Smooth muscle cell (in vitro differentiated cells): Measurements from ENCODE around the gene OPN1LW. TPM values are rescaled to one million over a fixed set of nuclear protein-coding genes. Genes with fewer than 3 reads are reported as not detected.
"Not testable (repeated sequence)": the region's sequence is repeated elsewhere in the genome, so short reads cannot be mapped to it uniquely, and the experiment has no call there.

Experiments used
- DNase-seq: peaks from one replicate; lab custom pipeline; 2025; ENCODE audit not compliant: unreplicated experiment; lab: John Stamatoyannopoulos, UW
- H2AFZ ChIP-seq: fragments of 200-600 bp; sonication (generic); 2 replicates; pipeline ENCODE4 v1.6.0; 2016; ENCODE audit warnings: antibody characterized with exemption, low read depth, mild to moderate bottlenecking
- H3F3A ChIP-seq: fragments of 200-600 bp; sonication (generic); 2 replicates; pipeline ENCODE4 v1.6.0; 2017; ENCODE audit warnings: antibody characterized with exemption, low read depth
- H3K27ac ChIP-seq: fragments of 200-600 bp; sonication (generic); 2 replicates; pipeline ENCODE4 v1.5.1; 2016; ENCODE audit warnings: low read depth, mild to moderate bottlenecking
- H3K27me3 ChIP-seq: fragments of 200-600 bp; sonication (generic); 2 replicates; pipeline ENCODE4 v1.6.1; 2016; ENCODE audit warnings: low read depth, mild to moderate bottlenecking
- H3K36me3 ChIP-seq: fragments of 200-600 bp; sonication (generic); 2 replicates; pipeline ENCODE4 v1.5.1; 2016; ENCODE audit warnings: low read depth
- H3K4me1 ChIP-seq: fragments of 200-600 bp; sonication (generic); 2 replicates; pipeline ENCODE4 v1.5.1; 2016; ENCODE audit warnings: low read depth
- H3K4me2 ChIP-seq: fragments of 200-600 bp; sonication (generic); 2 replicates; pipeline ENCODE4 v1.6.0; 2016; ENCODE audit warnings: mild to moderate bottlenecking
- H3K4me3 ChIP-seq: fragments of 200-600 bp; sonication (generic); 2 replicates; pipeline ENCODE4 v1.5.1; 2016; ENCODE audit warnings: mild to moderate bottlenecking
- H3K79me2 ChIP-seq: fragments of 200-600 bp; sonication (generic); 2 replicates; pipeline ENCODE4 v1.6.0; 2016; ENCODE audit warnings: low read depth, mild to moderate bottlenecking
- H3K9ac ChIP-seq: fragments of 200-600 bp; sonication (generic); 2 replicates; pipeline ENCODE4 v1.6.0; 2016; ENCODE audit warnings: low read depth
- H3K9me3 ChIP-seq: fragments of 200-600 bp; sonication (generic); replicated peaks from 2 replicates; pipeline ENCODE4 v1.5.1; 2016; ENCODE audit warnings: low read depth
- H4K20me1 ChIP-seq: fragments of 200-600 bp; sonication (generic); 2 replicates; pipeline ENCODE4 v1.6.0; 2016; ENCODE audit warnings: low read depth
- WGBS: methylation state at CpG from one replicate; pipeline ENCODE4 v1.1.7; 2016; ENCODE audit warnings: low lambda C conversion rate; 5-methylcytosine and 5-hydroxymethylcytosine counted together
- polyA plus RNA-seq: library from polyadenylated mRNA; unstranded; fragments of >200 nt; fragmentation: Nextera tagmentation; extraction: Ambion mirVana; gene quantifications from 2 replicates; pipeline ENCODE4 v1.2.1, GENCODE V29; 2016
- total RNA-seq: library from RNA; depleted of rRNA; stranded (reverse); fragments of >200 nt; gene quantifications from 2 replicates; pipeline ENCODE4 v1.2.3, GENCODE V29; 2014
- TF ChIP-seq, protein P1 (sequence below): fragments of 200-600 bp; sonication (generic); IDR thresholded peaks from 2 replicates; pipeline ENCODE4 v1.5.1; 2017; ENCODE audit warnings: borderline replicate concordance, mild to moderate bottlenecking, antibody characterized with exemption; ENCODE audit not compliant: insufficient read depth, poor library complexity, severe bottlenecking

Gene OPN1LW
- total and polyA plus RNA-seq, 2 experiments from 2014 or later = not detected

DNA sequence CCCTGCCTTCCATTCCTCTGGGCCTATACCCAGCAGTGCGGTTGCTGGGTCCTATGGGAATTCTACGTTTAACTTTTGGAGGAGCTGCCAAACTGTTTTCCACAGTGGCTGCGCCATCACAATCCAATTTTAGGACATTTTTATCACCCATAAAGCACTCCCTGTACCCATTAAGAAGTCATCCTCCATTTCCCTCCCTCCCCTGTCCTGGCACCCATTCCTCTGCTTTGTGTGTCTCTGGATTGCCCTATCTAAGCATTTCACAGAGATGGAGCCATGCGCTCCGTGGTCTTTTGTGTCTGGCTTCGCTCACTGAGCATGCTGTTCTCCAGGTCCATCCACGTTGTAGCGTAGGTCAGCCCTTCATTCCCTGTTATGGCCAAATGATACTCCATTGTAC is 1.7 kb upstream of the OPN1LW start:
- Histone ChIP-seq H3K9me3 (no peaks in the 10 kb centered on the region), H3K79me2 (no peaks in the 10 kb centered on the region), H3K4me3 (no peak overlapping the region), H3K27me3 (no peaks in the 10 kb centered on the region), H4K20me1 (no peaks in the 10 kb centered on the region), H2AFZ (no peak overlapping the region), H3F3A (no peaks in the 10 kb centered on the region), H3K27ac (no peak overlapping the region), H3K4me1 (no peaks in the 10 kb centered on the region), H3K36me3 (no peaks in the 10 kb centered on the region), H3K9ac (no peak overlapping the region), H3K4me2 (no peak overlapping the region)
- TF ChIP-seq, protein P1, sequence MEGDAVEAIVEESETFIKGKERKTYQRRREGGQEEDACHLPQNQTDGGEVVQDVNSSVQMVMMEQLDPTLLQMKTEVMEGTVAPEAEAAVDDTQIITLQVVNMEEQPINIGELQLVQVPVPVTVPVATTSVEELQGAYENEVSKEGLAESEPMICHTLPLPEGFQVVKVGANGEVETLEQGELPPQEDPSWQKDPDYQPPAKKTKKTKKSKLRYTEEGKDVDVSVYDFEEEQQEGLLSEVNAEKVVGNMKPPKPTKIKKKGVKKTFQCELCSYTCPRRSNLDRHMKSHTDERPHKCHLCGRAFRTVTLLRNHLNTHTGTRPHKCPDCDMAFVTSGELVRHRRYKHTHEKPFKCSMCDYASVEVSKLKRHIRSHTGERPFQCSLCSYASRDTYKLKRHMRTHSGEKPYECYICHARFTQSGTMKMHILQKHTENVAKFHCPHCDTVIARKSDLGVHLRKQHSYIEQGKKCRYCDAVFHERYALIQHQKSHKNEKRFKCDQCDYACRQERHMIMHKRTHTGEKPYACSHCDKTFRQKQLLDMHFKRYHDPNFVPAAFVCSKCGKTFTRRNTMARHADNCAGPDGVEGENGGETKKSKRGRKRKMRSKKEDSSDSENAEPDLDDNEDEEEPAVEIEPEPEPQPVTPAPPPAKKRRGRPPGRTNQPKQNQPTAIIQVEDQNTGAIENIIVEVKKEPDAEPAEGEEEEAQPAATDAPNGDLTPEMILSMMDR = no peak
- DNase-seq = no peak
- 88% methylated on average over 8 of the region's 8 CpGs for WGBS

DNA sequence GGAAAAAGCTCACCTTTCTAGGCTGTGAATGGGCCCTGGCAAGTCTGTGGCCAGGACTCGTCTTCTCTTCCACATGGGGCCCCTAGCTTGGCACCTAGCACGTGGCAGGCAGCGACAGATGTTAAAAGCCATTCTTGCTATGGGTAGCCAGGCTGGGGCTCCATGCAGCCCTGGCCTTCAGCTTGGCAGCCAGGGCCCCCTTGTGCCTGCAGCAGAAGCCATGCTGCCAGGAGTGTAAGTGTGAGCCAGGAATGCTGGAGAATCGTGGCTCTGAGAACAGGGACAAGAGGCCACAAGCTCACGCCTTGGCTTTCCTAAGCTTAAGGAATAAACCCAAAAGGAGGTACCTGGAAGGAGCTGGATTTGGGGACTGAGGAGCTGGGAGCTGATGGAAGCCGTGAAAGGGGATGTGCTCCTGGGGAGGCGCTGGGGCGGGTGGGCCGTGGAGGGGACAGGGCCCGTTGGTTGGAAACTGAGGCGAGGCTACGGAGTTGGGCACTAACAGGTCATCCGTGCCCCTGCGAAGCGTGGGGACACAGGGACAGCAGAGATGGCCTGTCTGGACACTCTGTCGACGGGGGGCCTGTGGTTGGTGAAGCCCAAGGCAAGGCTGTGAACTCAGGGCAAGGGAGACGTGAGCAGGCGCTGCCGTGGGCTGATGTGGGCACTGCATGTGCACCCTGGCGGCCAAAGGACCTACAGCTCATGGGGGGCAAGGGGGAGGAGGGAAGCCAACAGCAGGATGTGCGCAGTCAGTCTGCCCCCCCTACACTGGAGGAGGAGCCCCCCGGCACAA is 895 bp upstream of the OPN1LW start:
- H3K79me2 ChIP-seq = no peaks in the 10 kb centered on the region
- no peaks in the 10 kb centered on the region for H3K27me3 ChIP-seq
- no peaks in the 10 kb centered on the region for H3K36me3 ChIP-seq
- H3F3A ChIP-seq = no peaks in the 10 kb centered on the region
- H3K4me1 ChIP-seq = no peaks in the 10 kb centered on the region
- WGBS = 86% methylated on average over 23 of the region's 23 CpGs
- no peak overlapping the region for H3K4me2 ChIP-seq
- H3K4me3 ChIP-seq = no peak overlapping the region
- no peak for DNase-seq
- no peaks in the 10 kb centered on the region for H3K9me3 ChIP-seq
- no peak overlapping the region for H3K27ac ChIP-seq
- TF ChIP-seq, protein P1 = no peak
- no peak overlapping the region for H3K9ac ChIP-seq
- H4K20me1 ChIP-seq = no peaks in the 10 kb centered on the region
- H2AFZ ChIP-seq = no peak overlapping the region

DNA sequence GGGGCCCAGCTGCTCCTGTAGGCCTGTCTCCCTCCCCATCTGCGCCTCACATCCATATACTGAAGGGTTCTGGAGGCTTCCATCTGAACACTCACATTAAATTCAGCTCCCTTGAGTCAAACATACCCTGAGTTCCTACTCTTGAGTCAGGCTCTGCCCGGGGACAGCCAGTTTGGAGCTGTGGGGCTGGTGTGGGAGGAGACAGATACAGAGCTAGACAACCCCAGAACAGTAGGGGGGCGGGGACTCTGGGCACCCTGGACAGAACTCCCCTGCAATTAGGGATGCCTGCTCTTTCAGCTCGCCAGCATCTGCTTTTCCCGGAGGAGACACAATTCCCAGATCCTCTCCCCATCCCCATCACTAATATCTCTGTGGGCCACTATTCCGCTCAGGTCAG is 7.0 kb downstream of the OPN1LW start:
- not testable (repeated sequence) for H3K79me2 ChIP-seq, H3K4me1 ChIP-seq, H3K9ac ChIP-seq, H4K20me1 ChIP-seq, H3F3A ChIP-seq, H3K4me3 ChIP-seq, H3K4me2 ChIP-seq, DNase-seq, H2AFZ ChIP-seq, H3K27me3 ChIP-seq, H3K27ac ChIP-seq, H3K36me3 ChIP-seq, H3K9me3 ChIP-seq
- WGBS = 67% methylated on average over 1 of the region's 6 CpGs

DNA sequence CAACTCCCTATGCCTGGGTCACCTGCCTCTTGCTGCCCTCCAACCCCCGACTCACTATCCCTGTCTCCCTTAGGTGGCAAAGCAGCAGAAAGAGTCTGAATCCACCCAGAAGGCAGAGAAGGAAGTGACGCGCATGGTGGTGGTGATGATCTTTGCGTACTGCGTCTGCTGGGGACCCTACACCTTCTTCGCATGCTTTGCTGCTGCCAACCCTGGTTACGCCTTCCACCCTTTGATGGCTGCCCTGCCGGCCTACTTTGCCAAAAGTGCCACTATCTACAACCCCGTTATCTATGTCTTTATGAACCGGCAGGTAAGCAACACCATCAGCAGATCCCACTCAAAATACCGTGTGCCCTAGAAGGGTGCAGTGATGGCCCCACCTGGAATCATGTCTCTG is 12.2 kb downstream of the OPN1LW start:
- H3F3A ChIP-seq, H3K27ac ChIP-seq, H3K27me3 ChIP-seq, H3K9ac ChIP-seq, H2AFZ ChIP-seq, H3K4me2 ChIP-seq, H4K20me1 ChIP-seq, H3K4me1 ChIP-seq, H3K9me3 ChIP-seq, H3K36me3 ChIP-seq, H3K4me3 ChIP-seq, DNase-seq, H3K79me2 ChIP-seq: not testable (repeated sequence)
- 91% methylated on average over 10 of the region's 11 CpGs for WGBS

DNA sequence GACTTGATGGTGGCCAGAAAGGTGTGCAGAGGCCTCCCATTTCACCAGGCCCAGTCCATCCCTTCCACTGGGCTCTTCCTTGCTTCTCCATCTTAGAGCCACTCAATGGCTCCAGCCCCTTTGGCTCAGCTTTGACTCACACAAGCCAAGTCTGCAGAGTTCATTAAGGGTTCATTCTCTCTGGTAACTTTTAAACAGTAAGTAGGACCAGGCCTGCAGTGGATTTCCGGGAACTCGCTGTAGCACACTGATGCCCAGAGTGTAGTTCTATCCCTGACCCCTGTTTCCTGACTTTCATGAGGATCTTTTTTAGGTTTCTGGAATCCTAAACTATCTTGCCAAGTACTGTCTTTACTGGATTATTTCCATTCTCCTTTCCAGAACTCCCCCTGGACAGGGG is 13.2 kb downstream of the OPN1LW start:
- H3K79me2 ChIP-seq, H3K9me3 ChIP-seq, H3K4me1 ChIP-seq, H3F3A ChIP-seq, H2AFZ ChIP-seq, DNase-seq, H3K9ac ChIP-seq, H3K4me2 ChIP-seq, H3K36me3 ChIP-seq, H4K20me1 ChIP-seq, H3K4me3 ChIP-seq, H3K27me3 ChIP-seq, H3K27ac ChIP-seq: not testable (repeated sequence)
- no CpG with 5 or more reads among the region's 2 CpGs for WGBS

DNA sequence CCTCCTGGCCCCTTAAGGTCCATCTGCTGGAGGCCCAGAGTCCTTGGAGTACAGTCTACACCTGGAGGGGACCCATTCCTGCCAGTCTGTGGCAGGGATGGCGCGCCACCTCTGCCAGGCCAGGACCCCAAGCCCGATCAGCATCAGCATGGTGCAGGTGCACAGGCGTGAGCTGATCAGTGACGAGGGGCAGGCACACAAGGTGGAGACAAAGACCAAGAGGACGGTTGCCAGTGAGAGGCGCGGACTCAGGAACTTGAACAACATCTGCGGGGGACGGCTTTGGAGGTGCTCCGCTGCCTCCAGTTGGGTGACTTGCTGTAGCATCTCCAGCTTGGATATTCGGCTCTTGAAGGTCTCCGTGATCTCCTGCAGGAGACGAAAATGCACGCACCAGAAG is 15.3 kb downstream of the OPN1LW start:
- not testable (repeated sequence) for H4K20me1 ChIP-seq, H3K36me3 ChIP-seq, DNase-seq, H3K9me3 ChIP-seq, H3K27ac ChIP-seq, H3K4me2 ChIP-seq, H3F3A ChIP-seq, H3K4me3 ChIP-seq, H3K4me1 ChIP-seq, H3K79me2 ChIP-seq, H3K27me3 ChIP-seq, H3K9ac ChIP-seq, H2AFZ ChIP-seq
- WGBS = no CpG with 5 or more reads among the region's 15 CpGs

DNA sequence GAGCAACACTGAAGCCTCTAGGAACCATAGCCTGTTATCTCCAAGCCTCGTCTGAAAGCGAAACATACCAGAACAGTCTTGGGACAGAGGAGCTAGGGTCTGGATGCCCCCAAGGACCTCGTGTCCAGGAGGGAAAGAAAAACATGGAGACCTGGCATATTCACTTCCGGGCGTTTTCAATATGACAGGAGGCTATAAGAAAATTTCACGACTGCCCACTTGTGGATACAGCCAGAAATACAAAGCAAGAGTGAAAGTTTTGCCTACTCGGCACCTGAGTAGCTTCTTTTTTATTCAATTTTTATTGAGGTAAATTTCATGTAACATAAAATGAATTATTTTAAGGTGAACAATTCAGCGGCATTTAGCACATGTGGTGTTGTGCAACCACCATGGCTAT is 20.9 kb downstream of the OPN1LW start:
- H3K27ac ChIP-seq, H3K9me3 ChIP-seq, DNase-seq, H3K4me3 ChIP-seq, H3K27me3 ChIP-seq, H3K9ac ChIP-seq, H3K36me3 ChIP-seq, H3K79me2 ChIP-seq, H3F3A ChIP-seq, H3K4me2 ChIP-seq, H2AFZ ChIP-seq, H3K4me1 ChIP-seq, H4K20me1 ChIP-seq: not testable (repeated sequence)
- no CpG with 5 or more reads among the region's 8 CpGs for WGBS
